Mammary epithelial cell (primary cell): Measurements from ENCODE around the gene RARRES1.

Experiments
- EZH2 ChIP-seq: IDR thresholded peaks from 2 replicates; pipeline ENCODE4 v1.6.1; 2012; ENCODE audit warnings: low read length, inconsistent platforms, borderline replicate concordance
- TF ChIP-seq, protein P1 (sequence below), 2 donors: IDR thresholded peaks in 1 of 2; conservative IDR thresholded peaks in 1 of 2; 2 replicates each; pipeline ENCODE4 v1.5.1; 2011 to 2012; ENCODE audit warnings: inconsistent platforms in 2 of 2, low read length in 2 of 2, mild to moderate bottlenecking in 2 of 2, control low read depth in 1 of 2, low read depth in 1 of 2; ENCODE audit not compliant: insufficient read depth in 1 of 2; ENCODE audit errors: extremely low read depth in 1 of 2

DNA sequence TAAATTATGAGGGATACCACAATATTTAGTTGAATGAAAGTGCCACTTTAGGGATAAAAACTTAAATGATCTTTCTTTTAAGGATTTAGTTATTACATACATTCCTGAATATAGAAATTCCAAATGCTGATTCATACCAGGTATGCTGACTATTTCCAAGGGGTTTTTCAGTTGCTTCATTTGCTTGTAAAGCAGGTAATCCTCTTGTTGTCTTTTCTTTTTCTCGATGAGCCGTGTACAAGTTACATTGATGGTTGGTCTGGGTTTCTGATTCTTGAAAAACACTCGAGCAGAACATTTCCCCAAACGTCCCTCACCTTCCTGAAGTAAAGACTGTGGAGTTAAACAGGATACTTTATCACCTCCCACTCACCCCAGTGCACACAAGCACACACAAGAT lies 21.7 kb downstream of the RARRES1 start:
- TF ChIP-seq, protein P1, sequence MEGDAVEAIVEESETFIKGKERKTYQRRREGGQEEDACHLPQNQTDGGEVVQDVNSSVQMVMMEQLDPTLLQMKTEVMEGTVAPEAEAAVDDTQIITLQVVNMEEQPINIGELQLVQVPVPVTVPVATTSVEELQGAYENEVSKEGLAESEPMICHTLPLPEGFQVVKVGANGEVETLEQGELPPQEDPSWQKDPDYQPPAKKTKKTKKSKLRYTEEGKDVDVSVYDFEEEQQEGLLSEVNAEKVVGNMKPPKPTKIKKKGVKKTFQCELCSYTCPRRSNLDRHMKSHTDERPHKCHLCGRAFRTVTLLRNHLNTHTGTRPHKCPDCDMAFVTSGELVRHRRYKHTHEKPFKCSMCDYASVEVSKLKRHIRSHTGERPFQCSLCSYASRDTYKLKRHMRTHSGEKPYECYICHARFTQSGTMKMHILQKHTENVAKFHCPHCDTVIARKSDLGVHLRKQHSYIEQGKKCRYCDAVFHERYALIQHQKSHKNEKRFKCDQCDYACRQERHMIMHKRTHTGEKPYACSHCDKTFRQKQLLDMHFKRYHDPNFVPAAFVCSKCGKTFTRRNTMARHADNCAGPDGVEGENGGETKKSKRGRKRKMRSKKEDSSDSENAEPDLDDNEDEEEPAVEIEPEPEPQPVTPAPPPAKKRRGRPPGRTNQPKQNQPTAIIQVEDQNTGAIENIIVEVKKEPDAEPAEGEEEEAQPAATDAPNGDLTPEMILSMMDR (conservative IDR thresholded peaks at IDR 0.05 in 1 of 2, IDR thresholded peaks at IDR 0.05 in 1 of 2; ENCODE audit: extremely low read depth in 1 of 2, insufficient read depth in 1 of 2, low read depth in 1 of 2, low read length in 2 of 2): no peak
- TF ChIP-seq EZH2: no peak
